GM19238 (cell line): ENCODE data around the gene ZNF700.
"Not testable (repeated sequence)": the region's sequence is repeated elsewhere in the genome, so short reads cannot be mapped to it uniquely, and the experiment has no call there.

Experiments used
- DNase-seq: peaks from one replicate; pipeline ENCODE4 v3.0.0; 2011; ENCODE audit warnings: low spot score; ENCODE audit not compliant: insufficient read length

Gene ZNF700

DNA sequence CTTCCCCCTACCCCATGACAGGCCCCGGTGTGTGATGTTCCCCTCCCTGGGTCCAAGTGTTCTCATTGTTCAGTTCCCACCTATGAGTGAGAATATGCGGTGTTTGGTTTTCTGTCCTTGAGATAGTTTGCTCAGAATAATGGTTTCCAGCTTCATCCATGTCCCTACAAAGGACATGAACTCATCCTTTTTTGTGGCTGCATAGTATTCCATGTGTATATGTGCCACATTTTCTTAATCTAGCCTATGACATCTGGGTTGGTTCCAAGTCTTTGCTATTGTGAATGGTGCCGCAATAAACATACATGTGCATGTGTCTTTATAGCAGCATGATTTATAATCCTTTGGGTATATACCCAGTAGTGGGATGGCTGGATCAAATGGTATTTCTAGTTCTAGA lies 13.5 kb downstream of the ZNF700 start:
- not testable (repeated sequence) for DNase-seq

DNA sequence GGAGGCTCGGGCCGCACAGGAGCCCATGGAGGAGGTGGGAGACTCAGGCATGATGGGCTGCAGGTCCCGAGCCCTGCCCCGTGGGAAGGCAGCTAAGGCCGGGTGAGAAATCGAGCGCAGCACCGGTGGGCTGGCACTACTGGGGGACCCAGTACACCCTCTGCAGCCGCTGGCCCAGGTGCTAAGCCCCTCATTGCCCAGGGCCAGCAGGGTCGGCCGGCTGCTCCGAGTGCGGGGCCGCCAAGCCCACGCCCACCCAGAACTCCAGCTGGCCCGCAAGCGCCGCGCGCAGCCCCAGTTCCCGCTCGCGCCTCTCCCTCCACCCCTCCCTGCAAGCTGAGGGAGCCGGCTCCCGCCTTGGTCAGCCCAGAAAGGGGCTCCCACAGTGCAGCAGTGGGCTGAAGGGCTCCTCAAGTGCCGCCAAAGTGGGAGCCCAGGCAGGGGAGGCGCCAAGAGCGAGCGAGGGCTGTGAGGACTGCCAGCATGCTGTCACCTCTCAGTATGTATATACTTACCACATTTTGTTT lies 16.5 kb downstream of the ZNF700 start:
- not testable (repeated sequence) for DNase-seq

DNA sequence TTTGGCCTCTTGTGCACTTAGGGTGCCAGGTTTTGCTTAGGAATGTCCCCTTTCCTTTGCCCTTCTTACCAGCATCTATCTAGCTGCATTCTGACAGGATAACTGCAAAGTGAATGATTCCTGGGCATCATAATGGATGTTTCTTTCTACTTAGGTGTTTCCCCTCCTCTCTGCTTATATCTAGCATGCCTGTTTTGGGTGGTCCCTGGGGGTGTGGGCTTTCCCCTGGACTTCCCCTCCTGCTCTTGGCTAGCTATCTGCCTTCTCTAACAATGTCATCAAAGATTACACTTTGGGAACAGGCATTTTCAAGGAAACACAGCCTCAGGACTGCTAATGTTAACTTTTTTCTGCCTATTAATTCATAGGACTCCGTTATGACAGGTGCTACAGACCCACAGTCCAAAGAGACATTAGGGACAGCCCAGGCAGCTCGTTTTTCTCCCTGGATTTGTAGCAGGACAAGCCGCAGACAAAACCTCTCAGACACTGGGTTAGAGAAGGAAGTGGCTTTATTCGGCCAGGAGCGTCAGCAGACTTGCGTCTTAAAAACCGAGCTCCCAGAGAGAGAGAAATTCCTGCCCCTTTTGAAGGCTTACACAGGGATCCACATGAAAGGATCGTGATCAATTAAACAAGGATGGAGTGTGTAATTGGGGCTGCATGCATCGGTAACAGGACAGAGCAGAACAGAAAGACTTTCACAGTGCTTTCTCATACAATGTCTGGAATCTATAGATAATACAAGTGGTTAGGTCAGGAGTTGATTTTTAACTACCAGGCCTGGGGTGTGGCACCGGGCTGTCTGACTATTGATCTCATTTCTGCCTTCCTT lies 17.3 kb downstream of the ZNF700 start:
- no peak for DNase-seq

DNA sequence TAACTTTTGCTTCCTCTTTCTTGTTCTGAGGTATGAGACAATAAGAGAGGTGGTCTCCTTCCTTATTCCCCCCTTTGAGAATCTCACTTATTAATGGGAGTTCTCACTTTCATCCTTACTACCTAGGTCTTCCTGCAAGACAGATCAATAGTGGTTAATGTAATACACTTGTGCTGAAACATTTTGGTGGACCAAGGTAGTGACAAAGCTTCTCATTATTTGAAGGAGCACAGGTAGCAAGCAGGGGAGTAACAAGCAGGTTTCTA lies 17.9 kb downstream of the ZNF700 start:
- DNase-seq = no peak

DNA sequence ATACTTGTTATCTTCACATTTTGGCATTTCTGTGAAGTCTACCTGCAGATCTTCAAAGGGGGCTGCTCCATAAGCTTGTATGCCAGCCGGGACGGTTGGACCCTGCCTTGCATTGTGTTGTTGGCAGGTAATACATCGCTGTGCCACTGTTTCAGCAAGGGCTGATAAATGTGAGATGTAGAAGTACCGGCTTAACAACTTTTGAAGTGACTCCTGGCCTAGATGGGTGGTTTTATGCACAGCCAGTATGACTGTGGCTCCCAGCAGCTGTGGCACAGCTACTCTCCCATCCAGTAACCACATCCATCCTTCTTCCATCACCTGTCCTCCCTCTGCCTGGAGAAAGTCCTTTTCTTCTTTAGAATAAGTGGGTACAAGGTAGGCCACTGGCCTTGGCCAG lies 19.7 kb downstream of the ZNF700 start:
- no peak for DNase-seq

DNA sequence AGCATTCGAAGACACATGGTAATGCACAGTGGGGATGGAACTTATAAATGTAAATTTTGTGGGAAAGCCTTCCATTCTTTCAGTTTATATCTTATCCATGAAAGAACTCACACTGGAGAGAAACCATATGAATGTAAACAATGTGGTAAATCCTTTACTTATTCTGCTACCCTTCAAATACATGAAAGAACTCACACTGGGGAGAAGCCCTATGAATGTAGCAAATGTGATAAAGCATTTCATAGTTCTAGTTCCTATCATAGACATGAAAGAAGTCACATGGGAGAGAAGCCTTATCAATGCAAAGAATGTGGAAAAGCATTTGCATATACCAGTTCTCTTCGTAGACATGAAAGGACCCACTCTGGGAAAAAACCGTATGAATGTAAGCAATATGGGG lies 23.7 kb downstream of the ZNF700 start:
- DNase-seq = no peak

DNA sequence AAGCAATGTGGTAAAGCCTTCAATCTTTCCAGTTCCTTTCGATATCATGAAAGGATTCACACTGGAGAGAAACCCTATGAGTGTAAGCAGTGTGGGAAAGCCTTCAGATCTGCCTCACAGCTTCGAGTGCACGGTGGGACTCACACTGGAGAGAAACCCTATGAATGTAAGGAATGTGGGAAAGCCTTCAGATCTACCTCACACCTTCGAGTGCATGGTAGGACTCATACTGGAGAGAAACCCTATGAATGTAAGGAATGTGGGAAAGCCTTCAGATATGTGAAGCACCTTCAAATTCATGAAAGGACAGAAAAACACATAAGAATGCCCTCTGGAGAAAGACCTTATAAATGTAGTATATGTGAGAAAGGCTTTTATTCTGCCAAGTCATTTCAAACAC lies 24.3 kb downstream of the ZNF700 start:
- DNase-seq = no peak

DNA sequence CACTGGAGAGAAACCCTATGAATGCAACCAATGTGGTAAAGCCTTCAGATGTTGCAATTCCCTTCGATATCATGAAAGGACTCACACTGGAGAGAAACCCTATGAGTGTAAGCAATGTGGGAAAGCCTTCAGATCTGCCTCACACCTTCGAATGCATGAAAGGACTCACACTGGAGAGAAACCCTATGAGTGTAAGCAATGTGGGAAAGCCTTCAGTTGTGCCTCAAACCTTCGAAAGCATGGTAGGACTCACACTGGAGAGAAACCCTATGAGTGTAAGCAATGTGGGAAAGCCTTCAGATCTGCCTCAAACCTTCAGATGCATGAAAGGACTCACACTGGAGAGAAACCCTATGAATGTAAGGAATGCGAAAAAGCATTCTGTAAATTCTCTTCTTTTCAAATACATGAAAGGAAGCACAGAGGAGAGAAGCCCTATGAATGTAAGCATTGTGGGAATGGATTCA lies 24.7 kb downstream of the ZNF700 start:
- DNase-seq = not testable (repeated sequence)

DNA sequence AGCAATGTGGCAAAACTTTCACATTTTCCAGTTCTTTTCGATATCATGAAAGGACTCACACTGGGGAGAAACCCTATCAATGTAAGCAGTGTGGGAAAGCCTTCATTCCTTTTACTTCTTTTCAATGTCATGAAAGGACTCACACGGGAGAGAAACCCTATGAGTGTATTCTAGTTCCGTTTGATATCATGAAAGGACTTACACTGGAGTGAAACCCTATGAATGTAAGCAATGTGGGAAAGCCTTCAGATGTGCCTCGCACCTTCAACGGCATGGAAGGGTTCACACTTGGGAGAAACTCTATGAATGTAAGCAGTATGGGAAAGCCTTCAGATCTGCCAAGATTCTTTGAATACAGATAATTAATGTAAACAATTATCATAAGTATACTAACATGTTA lies 25.4 kb downstream of the ZNF700 start:
- no peak for DNase-seq

DNA sequence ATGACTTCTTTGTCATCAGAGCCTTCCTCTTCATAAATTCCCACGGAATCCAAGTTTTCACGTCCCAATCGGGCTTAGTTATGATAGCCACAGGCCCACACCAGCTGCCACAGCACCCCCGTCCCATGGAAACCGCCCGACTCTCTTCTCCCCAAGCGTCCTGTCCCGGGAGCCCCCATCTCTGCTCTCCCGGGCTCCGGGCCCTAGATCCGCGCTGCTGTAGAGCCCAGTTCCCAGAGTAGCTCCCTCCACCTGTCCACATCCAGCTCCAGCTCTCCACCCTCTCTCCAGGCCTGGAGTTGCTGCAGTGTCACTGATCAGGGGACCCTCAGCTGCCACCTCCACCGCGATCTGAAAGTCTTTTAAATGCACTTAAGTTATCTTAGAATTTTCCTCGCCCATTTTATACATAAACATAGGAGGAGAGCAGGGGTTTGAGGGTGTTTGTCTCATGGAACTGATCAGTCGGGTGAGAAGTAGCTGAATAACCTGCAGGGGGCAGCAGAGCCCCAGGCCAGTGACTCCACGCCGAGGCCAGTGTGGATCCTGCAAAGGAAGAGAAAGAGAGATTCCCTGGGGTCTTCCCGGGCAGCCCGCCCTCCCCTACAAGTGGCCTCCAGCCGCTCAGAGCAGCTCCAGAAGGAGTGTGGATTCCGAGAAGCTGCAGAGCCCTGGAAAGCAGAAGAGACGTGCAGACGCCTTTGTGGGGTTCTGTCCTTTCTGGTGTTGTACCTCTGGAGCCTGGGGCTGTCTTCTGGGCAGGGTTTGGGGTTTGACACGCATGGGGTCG lies 38.9 kb downstream of the ZNF700 start:
- peak; percentile 47 for DNase-seq

DNA sequence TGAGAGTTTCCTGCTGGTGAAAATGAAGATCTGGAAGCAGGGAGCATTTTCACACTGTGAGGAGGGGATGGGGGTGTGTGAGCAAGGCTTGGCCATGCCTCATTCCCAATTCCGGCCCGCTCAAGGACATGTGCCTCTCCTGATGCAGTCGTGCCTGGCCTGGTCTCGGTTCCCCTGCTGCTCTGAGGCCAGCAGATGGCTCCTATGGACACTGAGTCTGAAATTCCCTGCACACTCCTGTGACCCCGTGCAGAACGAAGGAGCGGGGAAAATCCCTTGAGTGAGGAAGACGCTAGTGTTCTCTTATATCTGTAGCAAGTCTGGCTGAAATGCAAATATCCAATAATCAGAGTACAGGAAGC lies 39.6 kb downstream of the ZNF700 start:
- no peak for DNase-seq

DNA sequence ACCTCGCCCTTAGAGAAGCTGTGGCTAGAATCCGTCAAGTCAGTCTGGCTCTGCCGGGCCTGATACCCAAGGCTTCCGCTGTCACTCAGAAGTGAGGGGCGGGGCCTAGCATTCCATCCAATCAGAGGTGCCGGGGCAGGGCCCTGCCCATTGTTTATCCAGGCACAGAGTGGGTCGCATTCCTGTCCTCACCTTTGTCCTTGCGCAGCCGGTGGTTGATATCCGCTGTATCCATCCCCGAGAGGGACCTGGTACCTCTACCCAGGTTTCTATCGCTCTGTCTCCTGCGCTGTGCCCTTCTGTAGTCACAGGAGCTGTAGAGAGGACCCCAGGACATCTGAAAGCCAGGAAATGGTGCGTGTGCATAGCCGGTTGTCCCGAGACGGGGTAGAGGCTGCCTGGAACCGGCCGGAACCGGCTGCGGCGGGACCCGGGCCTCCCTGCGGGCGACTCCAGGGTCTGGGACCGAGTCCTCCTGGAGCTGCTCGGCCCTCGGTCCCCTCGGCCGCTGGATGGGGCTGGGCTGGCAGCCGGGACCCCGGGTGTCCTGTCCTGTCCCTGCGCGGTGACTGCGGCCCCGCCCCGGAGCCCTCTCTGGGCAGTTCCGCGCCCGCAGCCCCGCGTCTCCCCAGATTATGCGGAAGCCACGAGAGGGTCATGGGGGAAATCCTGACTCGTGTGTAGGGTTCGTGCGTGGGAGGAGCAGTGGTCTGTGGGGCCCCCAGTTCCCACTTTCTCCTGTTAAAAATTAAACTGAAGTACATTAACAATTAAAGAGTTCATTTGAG lies 40.1 kb downstream of the ZNF700 start, which contains the start of gene ZNF763:
Gene ZNF763, plus strand, starts transcription at position 183 of the 788 bp plus-strand sequence. Its CDS starts 169 bp downstream, at position 352.
- peak; percentile 74 for DNase-seq

DNA sequence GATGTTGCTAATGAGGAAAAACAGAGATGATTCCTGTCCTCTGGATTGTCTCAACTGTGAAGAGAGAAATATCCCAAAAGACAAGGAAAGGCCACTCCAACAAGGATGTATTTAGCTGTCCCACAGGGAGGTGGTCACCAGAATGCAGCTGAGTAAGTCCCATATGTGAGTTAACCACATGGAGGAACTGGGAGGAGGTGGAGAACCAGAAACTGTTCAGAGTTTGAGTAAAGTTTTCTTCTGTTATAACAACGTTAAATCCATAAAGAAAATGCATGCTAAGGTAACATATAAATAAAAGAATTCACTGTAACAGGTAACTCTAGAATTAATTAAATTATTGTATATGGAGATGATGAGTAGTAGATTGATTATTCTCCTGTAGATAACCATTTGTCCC lies 45.3 kb downstream of the ZNF700 start:
- no peak for DNase-seq

DNA sequence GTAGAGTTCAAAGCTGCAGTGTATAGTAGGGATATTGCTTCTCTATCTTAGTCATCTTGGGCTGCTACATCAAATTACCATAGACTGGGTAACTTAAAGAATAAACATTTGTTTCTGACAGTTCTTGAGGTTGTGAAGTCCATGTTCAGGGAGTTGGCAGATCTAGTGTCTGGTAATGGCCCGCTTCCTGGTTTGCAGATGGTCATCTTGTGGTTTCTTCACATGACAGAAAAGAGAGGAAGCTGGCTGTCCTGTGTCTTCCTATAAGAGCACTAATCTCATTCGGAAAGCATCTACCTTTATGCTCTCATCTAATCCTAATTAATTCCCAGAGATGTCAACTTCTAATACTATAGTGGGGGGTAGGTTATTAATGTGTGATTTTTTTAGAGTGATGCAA lies 46.1 kb downstream of the ZNF700 start:
- no peak for DNase-seq

DNA sequence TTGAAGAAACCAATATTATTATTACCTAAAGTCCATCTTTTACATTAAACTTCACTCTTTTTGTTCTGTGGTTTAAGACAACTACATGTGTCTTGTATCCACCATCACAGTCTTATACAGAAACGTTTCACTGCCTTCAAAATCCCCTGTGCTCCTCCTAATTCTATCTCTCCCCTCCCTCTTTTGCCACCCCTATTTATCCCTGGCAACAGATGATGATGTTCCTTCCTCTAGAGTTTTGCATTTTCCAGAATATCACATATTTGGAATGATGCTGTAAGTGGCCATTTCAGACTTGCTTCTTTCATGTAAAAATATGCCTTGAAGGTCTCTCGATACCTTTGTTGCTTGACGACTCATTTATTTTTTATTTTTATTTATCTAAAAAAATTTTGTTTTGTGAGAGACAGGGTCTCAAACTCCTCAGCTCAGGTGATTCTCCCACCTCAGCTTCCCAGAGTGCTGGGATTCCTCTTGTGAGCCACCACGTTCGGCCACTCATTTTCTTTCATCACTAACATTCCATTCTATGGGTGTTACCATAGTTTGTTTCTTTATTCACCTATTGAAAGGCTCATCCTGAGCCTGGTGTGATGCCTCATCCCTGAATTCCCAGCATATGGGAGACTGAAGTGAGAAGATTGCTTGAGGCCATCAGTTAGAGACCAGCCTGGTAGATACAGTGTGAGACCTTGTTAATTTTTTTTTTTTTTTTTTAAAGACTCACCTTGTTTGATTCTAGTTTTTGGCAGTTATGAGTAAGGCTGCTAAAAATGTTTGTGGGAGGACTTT lies 48.3 kb downstream of the ZNF700 start:
- DNase-seq = no peak

DNA sequence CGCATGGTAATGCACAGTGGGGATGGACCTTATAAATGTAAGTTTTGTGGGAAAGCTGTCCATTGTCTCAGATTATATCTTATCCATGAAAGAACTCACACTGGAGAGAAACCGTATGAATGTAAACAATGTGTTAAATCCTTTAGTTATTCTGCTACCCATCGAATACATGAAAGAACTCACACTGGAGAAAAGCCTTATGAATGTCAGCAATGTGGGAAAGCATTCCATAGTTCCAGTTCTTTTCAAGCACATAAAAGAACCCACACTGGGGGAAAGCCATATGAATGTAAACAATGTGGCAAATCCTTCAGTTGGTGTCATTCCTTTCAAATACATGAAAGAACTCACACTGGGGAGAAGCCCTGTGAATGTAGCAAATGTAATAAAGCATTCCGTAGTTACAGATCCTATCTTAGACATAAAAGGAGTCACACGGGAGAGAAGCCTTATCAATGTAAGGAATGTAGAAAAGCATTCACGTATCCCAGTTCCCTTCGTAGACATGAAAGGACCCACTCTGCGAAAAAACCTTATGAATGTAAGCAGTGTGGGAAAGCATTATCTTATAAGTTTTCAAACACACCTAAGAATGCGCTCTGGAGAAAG lies 53.7 kb downstream of the ZNF700 start:
- no peak for DNase-seq

DNA sequence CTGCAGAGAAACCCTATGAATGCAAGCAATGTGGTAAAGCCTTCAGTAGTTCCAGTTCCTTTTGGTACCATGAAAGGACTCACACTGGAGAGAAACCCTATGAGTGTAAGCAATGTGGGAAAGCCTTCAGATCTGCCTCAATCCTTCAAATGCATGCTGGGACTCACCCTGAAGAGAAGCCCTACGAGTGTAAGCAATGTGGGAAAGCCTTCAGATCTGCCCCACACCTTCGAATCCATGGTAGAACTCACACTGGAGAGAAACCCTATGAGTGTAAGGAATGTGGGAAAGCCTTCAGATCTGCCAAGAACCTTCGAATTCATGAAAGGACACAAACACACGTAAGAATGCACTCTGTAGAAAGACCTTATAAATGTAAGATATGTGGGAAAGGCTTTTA lies 54.6 kb downstream of the ZNF700 start:
- no peak for DNase-seq

DNA sequence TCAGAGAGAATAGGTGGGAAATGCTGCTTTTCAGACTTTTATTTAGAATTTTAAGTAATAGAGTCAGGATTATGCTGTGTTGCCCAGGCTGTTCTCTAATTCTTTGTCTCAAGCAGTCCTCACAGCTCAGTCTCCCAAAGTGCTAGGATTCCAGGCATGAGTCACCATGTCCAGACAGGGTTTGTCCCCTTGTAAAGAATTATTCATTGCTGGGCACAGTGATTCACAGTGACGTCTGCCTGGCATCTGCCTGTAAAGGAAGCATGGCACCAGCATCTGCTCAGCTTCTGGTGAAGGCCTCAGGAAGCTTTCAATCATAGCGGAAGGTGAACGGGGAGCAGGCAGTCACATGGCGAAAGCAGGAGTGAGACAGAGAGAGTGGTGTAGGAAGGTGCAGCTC lies 57.6 kb downstream of the ZNF700 start:
- no peak for DNase-seq

DNA sequence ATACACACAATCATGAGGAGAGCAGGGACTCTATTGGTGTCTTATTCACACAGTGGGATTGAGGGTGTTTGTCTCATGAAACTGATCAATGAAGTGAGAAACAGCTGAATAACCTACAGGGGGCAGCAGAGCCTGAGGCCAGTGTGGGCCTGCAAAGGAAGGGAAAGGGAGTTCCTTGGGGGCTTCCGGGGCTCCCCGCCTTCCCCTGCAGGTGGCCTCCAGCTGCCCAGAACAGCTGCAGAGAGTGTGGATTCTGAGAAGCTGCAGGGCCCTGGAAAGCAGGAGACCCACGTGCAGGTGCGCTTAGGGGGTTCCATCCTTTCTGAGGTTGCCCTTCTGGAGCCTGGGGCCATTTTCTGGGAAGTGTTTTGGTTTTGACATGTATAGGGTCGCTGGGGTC lies 60.1 kb downstream of the ZNF700 start:
- DNase-seq = no peak

DNA sequence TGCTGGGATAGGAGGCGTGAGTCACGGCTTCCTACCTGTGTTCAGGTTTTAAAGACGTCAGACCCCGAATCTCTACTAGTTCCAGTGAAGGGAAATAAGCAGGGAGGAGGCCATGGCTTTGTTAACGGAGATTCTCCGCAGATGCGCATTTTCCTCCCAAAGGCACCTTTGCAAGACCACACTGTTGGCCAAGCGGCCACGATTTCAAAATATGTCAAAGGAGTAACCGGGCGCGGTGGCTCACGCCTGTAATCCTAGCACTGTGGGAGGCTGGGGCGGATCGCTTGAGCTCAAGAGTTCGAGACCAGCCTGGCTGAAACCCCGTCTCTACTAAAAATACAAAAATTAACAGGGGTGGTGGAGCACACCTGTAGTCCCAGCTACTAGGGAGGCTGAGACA lies 61.8 kb downstream of the ZNF700 start:
- DNase-seq = no peak
